ENCODE data around the gene ATP1A2. TPM values are rescaled to one million over a fixed set of nuclear protein-coding genes. Genes with fewer than 3 reads are reported as not detected.

ATP1A2 gene
- total and polyA plus RNA-seq, 2 experiments from 2014 or later = 4.9 to 17.7 TPM

- TF ChIP-seq ZNF462 (CRISPR knock-in tag; IDR thresholded peaks at IDR 0.05) = no peak
- TF ChIP-seq ZNF114 (CRISPR knock-in tag; IDR thresholded peaks at IDR 0.05) = no peak
- no peak for TF ChIP-seq EZH2 (IDR thresholded peaks at IDR 0.05; ENCODE audit: low read depth, unreplicated experiment)
- TF ChIP-seq CREB1 (CRISPR knock-in tag; IDR thresholded peaks at IDR 0.05; ENCODE audit: low read depth) = no peak
- TF ChIP-seq REST (IDR thresholded peaks at IDR 0.05; ENCODE audit: unreplicated experiment) = no peak
- no peak for TF ChIP-seq ETS1 (IDR thresholded peaks at IDR 0.05)
- TF ChIP-seq CTCF (conservative IDR thresholded peaks at IDR 0.05; ENCODE audit: low read depth in 2 of 2) = no peak
- TF ChIP-seq NANOG (IDR thresholded peaks at IDR 0.05; ENCODE audit: borderline replicate concordance) = no peak
- TF ChIP-seq POLR2AphosphoS5 (IDR thresholded peaks at IDR 0.05; ENCODE audit: low read depth) = no peak
Measured at GRCh38 chr1:160099716-160100375, 15.7 kb upstream of the ATP1A2 start (continued).
